Testis (tissue), 2 donors: Measurements from ENCODE around the gene TBPL2.
"Not testable (repeated sequence)": the region's sequence is repeated elsewhere in the genome, so short reads cannot be mapped to it uniquely, and the experiment has no call there.

Experiments
- CTCF ChIP-seq, 3 experiments: fragments of 450-650 bp in 2 of 3; fragments of 200-600 bp in 1 of 3; sonication (generic) in 1 of 3; IDR thresholded peaks; one replicate each; pipeline ENCODE4 v1.5.1; 2016 to 2019; ENCODE audit warnings: antibody characterized with exemption in 3 of 3, mild to moderate bottlenecking in 2 of 3, moderate library complexity in 1 of 3
- POLR2A ChIP-seq: fragments of 450-650 bp; IDR thresholded peaks from one replicate; pipeline ENCODE4 v1.6.1; 2017; ENCODE audit warnings: antibody characterized with exemption, mild to moderate bottlenecking, moderate library complexity

- TF ChIP-seq POLR2A; CTCF (IDR thresholded peaks at IDR 0.05): not testable (repeated sequence)
Observed at GRCh38 chr14:55456411-55456810, 16.0 kb upstream of the TBPL2 start.
